LoVo (cell line): Measurements from ENCODE around the gene ITM2C.
A peak's percentile ranks its signal among the peaks of the same experiment; 100 is the strongest.

Source experiments
- DNase-seq: peaks from one replicate; pipeline ENCODE4 v3.0.0-alpha.2; 2016; ENCODE audit warnings: low spot score

ITM2C gene, protein sequence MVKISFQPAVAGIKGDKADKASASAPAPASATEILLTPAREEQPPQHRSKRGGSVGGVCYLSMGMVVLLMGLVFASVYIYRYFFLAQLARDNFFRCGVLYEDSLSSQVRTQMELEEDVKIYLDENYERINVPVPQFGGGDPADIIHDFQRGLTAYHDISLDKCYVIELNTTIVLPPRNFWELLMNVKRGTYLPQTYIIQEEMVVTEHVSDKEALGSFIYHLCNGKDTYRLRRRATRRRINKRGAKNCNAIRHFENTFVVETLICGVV

DNA sequence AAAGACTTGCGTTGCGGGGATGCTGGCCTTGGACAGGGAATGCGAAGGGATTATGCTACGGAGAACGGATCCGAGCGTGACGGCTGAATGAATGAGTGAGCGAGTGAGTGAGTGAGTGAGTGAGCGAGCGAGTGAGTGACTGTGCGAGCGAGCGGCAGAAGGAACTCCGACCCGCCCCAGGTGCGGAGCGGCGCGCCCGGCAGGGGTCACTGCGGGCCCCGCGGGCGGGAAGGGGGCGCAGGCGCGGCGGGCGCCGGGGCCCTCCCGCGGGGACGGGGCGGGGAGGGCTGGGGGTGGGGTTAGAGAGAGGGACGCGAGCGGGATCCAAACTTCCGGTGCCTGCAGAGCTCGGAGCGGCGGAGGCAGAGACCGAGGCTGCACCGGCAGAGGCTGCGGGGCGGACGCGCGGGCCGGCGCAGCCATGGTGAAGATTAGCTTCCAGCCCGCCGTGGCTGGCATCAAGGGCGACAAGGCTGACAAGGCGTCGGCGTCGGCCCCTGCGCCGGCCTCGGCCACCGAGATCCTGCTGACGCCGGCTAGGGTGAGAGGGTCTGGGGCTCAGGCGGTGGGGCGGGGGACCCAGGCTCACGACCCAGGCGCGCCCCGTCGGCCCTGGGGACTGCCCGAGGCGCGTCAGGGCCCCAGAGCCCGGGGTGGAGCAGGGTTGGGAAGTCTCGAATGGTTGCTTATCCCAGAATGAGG, at the start of gene ITM2C:
TSS of gene ITM2C (plus strand) at position 338 of the 702 bp plus-strand sequence. CDS start at position 422, 84 bp downstream.
- DNase-seq = peak; percentile 81

DNA sequence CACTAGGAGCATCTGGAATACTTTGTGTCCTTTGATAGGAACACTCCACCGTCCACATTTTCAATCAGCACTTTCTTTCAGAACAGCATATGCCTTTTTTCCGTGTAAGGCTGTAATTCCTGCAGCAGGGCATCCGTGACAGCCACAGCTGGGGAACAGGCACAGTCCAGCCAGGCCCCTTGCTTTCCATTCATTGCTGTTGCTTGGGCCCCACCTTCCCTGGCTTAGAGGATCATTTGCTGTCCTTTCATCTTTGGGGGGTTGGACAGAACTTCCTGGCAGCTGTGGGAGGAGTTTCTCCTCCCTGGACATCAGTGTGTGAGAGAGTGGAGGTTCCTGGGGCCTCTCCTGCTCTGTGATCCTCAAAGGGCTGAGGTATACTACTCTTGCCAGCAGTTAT, 49.7 kb upstream of the ITM2C start:
- DNase-seq = no peak

DNA sequence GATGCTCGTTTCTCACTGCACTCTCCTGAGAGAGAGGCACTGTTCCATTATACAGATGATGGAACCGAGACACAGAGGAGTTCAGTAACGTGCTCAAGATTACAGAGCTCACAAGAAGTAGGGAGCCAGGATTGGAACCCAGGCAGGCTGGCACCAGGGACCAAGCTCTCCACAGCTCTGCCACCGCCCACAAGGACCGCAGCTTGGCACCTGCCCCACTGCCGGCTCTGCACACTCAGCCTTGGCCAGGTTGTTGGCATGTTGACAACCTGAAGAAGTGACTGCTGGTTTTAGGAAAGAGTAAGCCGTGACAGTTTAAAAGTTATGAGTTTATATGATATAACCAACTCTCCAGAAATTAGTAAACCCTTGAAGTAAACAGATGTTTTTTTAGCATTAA, 48.0 kb upstream of the ITM2C start:
- DNase-seq = no peak

DNA sequence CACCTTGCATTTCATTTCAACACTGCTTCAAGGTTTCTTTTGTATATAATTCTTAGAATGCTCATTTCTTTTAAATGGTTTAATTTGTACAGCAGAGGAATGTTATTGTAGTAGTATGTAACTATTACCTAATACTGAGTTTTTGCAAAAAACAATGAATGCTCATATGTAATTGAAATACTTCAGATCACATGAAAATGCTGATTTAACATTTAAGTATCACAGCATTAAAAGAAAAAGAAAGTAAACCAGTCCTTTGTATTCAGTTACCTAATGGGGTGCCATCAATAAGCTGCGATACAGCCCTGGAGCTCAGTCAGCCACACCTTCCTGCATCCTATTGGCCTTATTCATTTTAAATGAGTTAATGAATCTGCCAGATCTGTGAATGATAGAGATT, 45.3 kb upstream of the ITM2C start:
- DNase-seq = no peak

DNA sequence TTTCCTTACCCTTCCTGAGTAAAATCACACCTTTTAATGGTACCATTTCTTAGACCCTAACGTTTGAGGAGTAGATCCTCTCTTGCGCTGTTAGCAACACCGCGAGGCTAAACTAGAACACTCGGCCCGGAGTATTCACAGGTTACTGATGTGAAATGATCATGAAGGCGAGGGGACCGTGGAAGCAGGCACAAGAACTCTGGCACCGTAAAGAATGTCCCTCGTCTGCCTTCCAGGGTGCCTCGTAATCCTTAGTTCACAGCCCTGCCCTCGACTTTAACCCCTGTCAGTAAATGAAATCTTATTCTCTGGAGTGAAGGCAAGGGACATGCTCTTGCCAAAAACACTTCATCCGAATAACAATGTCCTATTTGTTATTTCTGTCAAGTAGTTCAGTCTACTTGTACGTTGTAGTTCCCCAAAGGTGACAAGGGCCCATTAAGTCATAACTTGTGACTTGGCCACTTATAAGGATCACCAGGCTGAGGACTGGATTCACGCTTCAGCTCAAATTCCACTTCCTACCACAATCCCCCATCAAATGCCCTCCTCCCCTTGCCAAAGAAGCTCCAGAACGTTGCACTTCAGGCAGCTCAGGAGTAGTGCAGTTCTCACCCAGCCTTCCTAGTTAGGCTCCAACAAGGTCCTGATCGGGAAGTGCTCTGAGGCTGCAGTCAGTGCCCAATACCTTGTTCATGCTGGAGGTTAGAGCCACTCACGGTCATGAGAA, 43.3 kb upstream of the ITM2C start:
- DNase-seq = no peak

DNA sequence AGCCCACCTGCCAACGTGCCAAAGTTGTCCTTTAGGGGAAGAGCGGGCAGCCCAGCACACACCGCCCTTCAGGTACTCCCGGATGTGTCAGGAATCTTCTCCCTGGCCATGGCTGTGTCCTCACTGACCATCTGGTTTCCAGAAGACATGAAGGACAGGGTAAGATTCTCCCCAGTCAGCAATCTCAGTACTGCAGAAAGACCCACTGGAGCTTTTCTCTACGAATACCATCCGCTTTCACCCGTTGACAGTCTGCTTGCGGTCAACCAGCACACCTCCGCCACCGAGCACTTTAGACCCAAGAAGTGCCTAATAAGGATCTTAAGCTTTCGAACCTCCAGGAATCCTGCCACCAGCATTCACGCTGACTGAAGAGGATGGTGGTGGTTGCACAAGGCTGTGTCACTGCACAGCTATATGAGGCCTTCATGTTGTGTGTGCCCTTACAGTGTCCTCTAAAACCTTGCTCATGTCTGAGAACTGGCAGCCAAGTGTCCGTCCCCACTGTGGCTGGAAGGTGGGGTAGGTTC, 42.7 kb upstream of the ITM2C start:
- no peak for DNase-seq

DNA sequence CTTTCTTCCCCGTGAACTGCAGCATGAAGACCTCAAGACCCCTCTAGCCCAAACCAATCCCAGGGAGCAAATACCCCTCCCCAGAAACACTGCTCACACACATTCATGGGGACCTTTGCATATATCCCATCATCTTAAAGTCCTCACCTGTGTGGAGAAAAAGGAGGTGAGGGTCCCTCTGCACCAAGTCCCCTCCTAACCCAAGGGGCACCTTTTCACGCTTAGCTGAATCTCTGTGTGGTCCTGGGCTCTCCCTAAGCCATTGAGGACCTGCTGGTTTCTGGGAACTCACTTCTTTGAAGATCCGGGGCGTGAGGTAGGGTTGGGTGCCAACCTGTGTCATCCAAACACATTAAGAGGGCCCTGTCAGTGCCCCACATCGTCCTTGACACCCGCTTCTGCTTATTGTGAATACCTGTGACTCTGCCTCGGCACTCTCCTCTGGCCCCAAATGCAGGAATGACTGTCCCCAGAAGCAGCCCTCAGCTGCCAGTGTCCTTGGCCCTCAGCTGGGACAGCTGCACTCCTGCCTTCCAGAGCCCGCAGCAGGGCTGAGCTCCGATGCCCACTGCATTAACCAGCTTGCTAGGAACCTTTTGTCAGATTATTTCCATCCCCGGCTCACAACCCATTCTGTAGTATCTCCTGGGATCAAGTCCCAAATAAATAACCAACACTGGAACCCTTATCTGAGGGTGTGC, 41.3 kb upstream of the ITM2C start:
- no peak for DNase-seq

DNA sequence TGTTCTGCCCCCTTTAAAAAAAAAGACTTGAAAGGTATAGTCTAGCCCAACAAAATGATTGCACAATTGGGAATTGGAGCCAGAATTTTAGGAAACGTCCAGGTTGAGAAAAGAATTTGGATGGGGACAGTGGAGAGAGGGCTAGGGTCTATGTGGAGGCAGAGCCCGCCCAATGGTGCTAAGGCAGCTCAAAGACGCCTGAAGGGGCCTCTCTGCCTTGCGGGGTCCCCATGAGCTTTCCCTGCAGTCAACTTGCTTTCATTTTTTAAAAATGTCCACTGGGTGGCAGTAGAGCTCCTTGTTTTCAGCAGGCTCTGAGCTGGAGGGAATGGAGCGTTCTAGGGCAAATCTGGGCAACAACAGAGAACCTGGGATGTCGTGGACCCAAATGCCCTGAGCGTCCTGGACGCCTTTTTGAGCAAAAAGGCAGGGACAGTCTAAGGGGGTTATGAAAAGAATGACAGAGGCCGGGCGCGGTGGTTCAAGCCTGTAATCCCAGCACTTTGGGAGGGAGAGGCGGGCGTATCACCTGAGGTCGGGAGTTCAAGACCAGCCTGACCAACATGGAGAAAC, 40.2 kb upstream of the ITM2C start:
- DNase-seq = peak; percentile 88

DNA sequence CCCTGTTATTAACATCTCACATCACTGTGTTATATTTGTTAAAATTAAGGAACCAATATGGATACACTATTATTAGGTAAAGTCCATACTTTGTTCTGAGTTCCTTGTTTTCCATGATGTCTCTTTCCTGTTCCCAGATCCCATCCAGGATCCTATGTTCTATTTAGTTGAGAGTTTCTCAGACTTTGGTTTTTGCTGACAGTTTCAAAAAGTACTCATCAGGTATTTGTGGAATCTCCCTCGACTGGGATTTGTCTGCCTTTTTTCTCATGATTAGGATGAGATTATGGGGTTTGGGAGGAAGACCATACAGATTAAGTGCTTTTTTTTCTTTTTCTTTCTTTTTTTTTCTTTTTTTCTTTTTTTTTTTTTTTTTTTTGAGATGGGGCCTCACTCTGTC, 39.4 kb upstream of the ITM2C start:
- no peak for DNase-seq

DNA sequence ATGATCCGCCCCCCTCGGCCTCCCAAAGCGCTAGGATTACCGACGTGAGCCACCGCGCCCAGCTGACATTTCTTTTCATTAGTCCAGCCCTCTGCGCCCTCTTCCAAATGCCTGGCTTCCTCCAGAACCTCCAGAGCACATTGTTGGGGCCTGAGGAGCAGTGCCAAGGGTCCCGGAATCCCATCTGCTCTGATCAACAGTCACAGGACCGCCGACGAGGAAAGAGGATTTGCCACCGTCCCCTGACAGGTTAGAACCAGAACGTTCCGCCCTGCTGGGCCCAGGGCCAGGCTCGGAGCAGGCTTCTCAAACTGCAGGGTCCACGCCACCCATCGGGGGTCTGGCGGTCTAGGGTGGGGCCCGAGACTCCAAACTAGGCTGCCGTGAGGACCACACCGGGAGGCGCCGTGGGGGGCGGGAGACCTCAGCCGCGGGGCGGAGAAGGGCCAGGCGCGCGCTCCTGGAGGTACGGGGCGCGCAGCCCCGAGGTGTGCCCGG, 36.9 kb upstream of the ITM2C start:
- DNase-seq = no peak

DNA sequence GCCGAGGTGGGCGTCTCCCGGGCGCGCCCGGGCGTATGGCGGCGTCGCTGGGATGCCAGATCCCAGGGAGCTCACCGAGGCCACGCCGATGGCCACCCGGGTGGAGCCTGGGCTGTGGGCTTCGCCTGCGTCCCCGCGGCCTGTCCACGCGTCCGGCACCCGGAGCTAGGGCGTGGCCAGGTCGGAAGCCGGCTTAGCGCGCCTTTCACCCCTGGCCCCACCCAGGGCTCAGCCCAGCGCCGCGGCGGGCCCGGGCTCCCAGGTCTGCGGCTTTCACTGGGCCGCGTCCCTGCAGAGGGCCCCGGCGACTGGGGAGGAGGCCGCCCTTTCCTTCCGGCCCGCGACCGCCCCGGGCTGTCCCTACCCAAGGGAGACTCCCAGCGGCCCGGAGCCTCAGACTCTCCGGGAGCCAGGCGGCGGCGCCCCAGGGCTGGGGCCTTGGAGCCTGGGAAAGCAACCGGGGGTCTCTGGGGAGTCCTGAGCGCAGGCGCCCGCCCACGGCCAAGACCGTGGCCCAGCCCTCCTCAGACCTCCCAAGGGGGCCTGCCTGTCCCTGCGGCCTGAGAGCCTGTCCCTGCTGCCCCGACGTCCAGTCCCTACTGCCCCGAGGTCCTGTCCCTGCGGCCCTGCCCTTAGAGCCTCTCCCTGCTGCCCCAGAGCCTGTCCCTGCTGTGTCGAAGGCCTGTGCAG, 36.3 kb upstream of the ITM2C start:
- no peak for DNase-seq

DNA sequence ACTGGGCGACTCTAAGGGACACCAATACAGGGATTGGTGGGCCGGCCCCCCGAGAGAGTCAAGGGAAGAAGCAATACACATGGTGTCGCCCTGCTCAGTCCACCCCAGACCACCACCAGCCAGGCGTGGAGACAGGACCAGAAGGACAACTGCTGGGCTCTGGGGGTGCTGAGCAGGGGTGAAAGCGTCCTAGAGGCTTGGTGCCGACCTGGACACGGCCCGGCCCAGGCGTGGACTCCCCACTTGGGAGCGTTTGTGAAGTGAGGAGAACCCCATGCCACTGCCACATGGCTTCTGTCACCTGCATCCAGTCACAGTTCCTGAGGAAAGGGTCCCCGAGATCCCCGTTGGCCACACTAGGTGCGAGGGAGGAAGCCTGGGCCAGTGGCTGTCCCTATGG, 35.4 kb upstream of the ITM2C start:
- no peak for DNase-seq

DNA sequence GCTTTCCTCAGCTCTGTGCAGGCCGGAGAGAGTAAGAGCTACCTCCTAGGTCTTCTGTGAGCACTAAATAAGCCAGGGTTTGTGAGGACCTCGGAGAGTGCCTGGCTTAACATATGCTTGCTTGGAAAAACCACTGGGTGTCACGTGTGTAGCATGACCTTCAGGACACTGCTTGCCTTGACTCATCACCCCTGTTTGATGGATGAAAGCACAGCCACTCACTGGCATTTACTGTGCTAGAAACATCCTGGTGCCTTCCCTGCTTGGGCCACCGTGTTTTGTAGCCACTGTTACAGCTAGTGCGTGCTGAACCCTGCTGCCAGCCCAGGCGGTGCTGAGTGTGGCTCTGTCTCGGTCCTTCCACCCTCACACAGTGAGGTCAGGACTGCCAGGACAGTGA, 34.8 kb upstream of the ITM2C start:
- DNase-seq = no peak

DNA sequence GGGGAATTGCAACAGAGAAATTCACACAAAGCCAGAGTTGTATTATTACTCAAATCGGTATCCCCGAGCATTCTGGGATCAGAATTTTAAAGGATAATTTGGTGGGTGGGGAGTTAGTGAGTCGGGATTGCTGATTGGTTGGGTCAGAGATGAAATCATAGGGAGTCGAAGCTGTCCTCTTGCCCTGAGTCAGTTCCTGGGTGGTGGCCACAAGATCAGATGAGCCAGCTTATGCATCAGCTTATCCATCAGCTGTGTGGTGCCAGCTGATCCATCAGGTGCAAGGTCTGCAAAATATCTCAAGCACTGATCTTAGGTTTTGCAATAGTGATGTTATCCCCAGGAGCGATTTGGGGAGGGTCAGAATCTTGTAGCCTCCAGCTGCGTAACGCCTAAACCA, 34.3 kb upstream of the ITM2C start:
- no peak for DNase-seq

DNA sequence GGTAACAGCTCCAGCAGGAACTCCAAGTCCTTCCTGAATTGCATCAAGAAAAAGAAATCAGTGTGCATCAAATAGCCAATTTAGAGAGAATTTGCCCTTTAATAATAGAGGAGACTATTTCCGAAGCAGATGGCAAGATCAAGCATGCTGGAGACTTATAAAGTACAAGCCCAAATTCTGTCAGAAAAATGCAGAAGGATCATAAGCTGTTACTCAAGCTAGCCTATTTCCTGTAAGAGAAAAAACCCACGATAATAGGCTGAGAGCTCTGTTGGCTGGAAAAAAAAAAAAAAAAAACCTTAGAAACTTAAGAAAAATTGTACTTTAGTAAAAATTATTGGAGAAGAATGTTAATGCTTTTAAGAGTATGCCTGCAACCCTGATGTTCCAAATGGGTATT, 24.4 kb upstream of the ITM2C start:
- DNase-seq = no peak

DNA sequence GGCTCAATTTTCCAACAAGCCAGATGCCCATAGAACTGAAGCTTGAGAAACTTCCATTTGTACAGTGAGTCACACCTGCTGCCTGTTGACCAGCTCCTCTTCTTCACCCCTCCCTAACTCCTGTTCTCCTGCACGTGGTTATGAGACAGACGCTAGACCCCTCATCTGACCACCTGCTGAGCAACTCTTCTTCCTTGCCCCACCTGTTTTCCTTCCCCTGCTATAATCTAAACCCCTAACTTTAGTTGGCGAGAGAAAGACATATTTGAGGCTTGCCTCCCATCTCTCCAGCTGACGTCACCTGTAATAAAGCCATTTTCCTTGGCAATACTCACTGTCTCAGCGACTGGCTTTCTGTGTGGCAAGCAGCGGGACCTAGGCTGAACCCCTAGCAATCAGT, 22.3 kb upstream of the ITM2C start:
- DNase-seq = peak; percentile 34

DNA sequence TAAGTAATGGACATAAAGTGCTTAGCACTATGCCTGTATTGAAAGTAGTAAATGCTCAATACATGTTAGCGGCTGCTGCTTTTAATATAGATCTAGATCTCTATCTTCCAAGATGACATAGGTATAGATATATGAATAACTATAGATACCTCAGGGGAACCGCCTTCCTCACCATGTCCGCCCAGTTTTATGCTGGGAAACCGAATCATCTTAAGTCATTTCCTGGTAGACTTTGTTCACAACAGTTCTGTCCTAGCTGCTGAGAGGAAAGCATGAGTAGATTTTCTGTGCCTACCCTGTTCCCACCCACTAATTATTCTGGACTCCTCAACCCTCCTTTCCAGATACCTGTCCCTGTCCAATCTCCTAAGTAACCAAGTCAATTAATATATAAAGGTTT, 21.6 kb upstream of the ITM2C start:
- no peak for DNase-seq

DNA sequence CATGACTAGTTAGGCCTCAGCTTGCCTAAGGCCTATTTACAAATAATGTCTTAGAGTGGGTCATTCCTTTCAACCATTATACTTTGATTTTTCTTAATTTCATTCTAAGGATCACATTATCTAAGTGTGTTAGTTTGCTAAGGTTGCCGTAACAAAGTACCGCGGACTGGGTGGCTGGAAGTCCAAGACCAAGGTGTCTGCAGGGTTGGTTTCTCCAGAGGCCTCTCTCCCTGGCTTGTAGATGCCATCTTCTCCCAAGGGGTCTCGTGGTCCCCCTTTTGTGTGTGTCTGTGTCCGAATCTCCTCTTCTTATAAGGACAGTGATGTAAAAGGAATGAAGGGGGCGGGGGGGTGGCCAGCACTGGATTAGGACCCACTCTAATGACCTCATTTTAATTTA, 18.4 kb upstream of the ITM2C start:
- no peak for DNase-seq

DNA sequence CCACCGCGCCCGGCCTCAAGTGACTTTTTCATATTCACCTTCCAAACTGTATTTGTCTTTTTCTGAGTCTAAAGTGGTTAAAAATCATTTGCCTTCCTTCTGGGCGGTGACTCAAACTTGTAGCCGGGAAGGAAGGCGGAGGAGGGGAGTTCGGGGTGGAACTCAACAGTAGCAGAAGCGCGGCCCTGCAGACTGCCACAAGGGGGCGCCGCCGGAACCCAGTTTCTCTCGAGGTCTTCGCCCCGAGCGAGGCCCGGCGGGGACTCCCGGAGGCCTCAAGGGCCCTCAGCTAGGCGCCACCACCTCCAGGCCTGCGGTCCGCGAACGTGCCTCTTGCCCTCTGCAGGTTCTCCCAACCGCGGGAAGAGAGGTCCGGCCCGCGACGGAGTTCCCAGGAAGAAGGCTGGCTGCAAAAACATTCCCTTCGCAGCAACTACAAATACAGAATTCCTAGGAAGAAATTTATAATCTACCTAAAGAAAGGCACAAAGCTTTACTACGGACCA, 16.8 kb upstream of the ITM2C start:
- DNase-seq = peak; percentile 86

DNA sequence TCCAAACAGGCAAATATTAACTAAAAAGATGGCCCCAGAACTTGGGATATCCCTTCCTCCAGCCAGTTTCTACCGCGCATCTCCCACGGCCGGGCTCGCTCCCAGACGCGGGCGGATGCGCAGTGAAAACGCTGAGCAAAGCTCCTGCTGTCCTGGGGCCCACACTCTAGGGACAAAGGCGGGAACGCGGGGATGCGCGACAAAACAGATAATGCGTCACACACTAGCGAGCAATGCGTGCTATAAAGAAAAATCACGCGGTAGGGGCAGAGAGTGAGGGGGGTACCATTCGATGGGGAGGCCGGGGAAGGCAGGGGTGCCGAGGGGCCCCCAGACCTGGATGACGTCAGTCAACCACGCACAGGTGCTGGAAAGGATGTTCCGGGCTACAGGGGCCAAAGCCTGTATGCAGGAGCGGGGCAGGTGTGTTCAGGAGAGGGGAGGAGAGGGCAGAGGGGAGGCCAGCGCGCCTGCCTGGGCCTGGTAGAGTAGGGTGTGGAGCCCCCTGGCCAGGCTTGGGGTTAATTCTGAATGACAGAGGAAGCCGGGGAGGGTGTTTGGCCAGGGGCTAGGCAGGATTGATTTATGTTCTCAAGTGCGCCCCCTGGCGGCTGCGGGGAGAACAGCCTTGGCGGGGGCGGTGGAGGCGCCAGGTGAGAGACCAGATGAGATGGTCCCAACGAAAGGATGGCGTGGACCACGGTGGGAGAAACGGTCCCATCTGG, 14.9 kb upstream of the ITM2C start:
- peak; percentile 22 for DNase-seq

DNA sequence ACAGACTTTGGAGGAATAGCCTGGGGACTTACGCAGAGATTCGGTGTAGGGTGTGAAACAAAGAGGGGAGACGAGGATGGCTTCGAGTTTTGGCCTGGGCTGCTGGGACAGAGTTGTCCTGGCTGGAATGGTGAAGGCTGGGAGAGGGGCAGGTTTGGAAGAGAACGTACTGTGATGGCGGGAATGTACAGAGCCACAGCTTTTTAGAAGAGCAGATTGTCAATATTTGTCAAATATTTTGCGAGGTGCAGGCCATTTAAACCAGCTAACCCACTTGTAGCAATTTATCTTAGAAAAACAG, 14.4 kb upstream of the ITM2C start:
- no peak for DNase-seq
